Hepatocyte (in vitro differentiated cells): Measurements from ENCODE around the gene IL17RE. TPM values are rescaled to one million over a fixed set of nuclear protein-coding genes. Genes with fewer than 3 reads are reported as not detected.
"Not testable (repeated sequence)": the region's sequence is repeated elsewhere in the genome, so short reads cannot be mapped to it uniquely, and the experiment has no call there.

Experiments used
- DNase-seq: peaks from one replicate; pipeline ENCODE4 v3.0.0-alpha.2; 2016; ENCODE audit warnings: low spot score
- H2AFZ ChIP-seq: fragments of 200-600 bp; sonication (generic); 2 replicates; pipeline ENCODE4 v1.6.0; 2016; ENCODE audit warnings: antibody characterized with exemption, mild to moderate bottlenecking
- H3K27ac ChIP-seq: fragments of 200-600 bp; sonication (generic); 2 replicates; pipeline ENCODE4 v1.5.1; 2016; ENCODE audit warnings: mild to moderate bottlenecking
- H3K27me3 ChIP-seq: fragments of 200-600 bp; sonication (generic); 2 replicates; pipeline ENCODE4 v1.6.1; 2016
- H3K36me3 ChIP-seq: fragments of 200-600 bp; sonication (generic); replicated peaks from 2 replicates; pipeline ENCODE4 v1.5.1; 2016; ENCODE audit warnings: low read depth; ENCODE audit not compliant: insufficient read depth
- H3K4me1 ChIP-seq: fragments of 200-600 bp; sonication (generic); 2 replicates; pipeline ENCODE4 v1.5.1; 2016; ENCODE audit warnings: mild to moderate bottlenecking, moderate library complexity; ENCODE audit not compliant: insufficient read depth
- H3K4me2 ChIP-seq: fragments of 200-600 bp; sonication (generic); 2 replicates; pipeline ENCODE4 v1.6.0; 2016
- H3K4me3 ChIP-seq: fragments of 200-600 bp; sonication (generic); 2 replicates; pipeline ENCODE4 v1.5.1; 2016; ENCODE audit warnings: mild to moderate bottlenecking
- H3K79me2 ChIP-seq: fragments of 200-600 bp; sonication (generic); 2 replicates; pipeline ENCODE4 v1.6.0; 2017; ENCODE audit warnings: mild to moderate bottlenecking
- H3K9me2 ChIP-seq: fragments of 200-600 bp; sonication (generic); replicated peaks from 2 replicates; pipeline ENCODE4 v1.6.0; 2017; ENCODE audit warnings: mild to moderate bottlenecking; ENCODE audit not compliant: insufficient read depth
- H3K9me3 ChIP-seq: fragments of 200-600 bp; sonication (generic); 2 replicates; pipeline ENCODE4 v1.5.1; 2016; ENCODE audit warnings: low read depth, mild to moderate bottlenecking
- H4K20me1 ChIP-seq: fragments of 200-600 bp; sonication (generic); 2 replicates; pipeline ENCODE4 v1.6.0; 2016; ENCODE audit warnings: mild to moderate bottlenecking; ENCODE audit not compliant: insufficient read depth, poor library complexity, severe bottlenecking
- CTCF ChIP-seq: fragments of 200-600 bp; sonication (generic); IDR thresholded peaks from 2 replicates; pipeline ENCODE4 v1.5.1; 2016; ENCODE audit warnings: antibody characterized with exemption, mild to moderate bottlenecking; ENCODE audit not compliant: poor library complexity
- EZH2 ChIP-seq: fragments of 200-600 bp; sonication (generic); IDR thresholded peaks from 2 replicates; pipeline ENCODE4 v1.6.1; 2016; ENCODE audit warnings: antibody characterized with exemption, mild to moderate bottlenecking, borderline replicate concordance
- EZH2phosphoT487 ChIP-seq: fragments of 200-600 bp; sonication (generic); IDR thresholded peaks from one replicate; pipeline ENCODE4 v1.6.1; 2018; ENCODE audit warnings: antibody characterized with exemption, mild to moderate bottlenecking, low read depth, moderate library complexity; ENCODE audit not compliant: unreplicated experiment, severe bottlenecking
- WGBS: methylation state at CpG from one replicate; pipeline ENCODE4 v1.1.6; 2016; ENCODE audit warnings: low lambda C conversion rate; ENCODE audit errors: missing lambda C conversion rate; 5-methylcytosine and 5-hydroxymethylcytosine counted together
- polyA plus RNA-seq: library from polyadenylated mRNA; unstranded; fragments of >200 nt; fragmentation: Nextera tagmentation; extraction: Ambion mirVana; gene quantifications from 2 replicates; pipeline ENCODE4 v1.2.1, GENCODE V29; 2016
- total RNA-seq: library from RNA; depleted of rRNA; stranded (reverse); fragments of >200 nt; gene quantifications from 2 replicates; pipeline ENCODE4 v1.2.3, GENCODE V29; 2014

The IL17RE gene
- total and polyA plus RNA-seq, 2 experiments from 2014 or later, result 6.8 to 9.1 TPM

- Histone ChIP-seq H3K4me2 (peak overlapping the region; percentile 99), H3K9me3 (no peaks in the 10 kb centered on the region), H3K27ac (no peak overlapping the region), H3K79me2 (peaks cover 26% of the 10 kb centered on the region), H3K9me2 (no peaks in the 10 kb centered on the region), H3K4me3 (no peak overlapping the region), H3K36me3 (no peaks in the 10 kb centered on the region), H2AFZ (no peak overlapping the region), H3K27me3 (no peaks in the 10 kb centered on the region), H3K4me1 (peaks cover 29% of the 10 kb centered on the region), H4K20me1 (no peaks in the 10 kb centered on the region)
- 96% methylated on average over 5 of the region's 5 CpGs for WGBS
- TF ChIP-seq CTCF, result no peak
- no peak for TF ChIP-seq EZH2
- TF ChIP-seq EZH2phosphoT487, result no peak
- no peak for DNase-seq
Measured at GRCh38 chr3:9935966-9936510, 33.4 kb downstream of the IL17RE start.

GRCh38 chr3:9937486-9938238, 35.0 kb downstream of the IL17RE start:
- Histone ChIP-seq H3K27me3 (no peaks in the 10 kb centered on the region), H3K79me2 (peaks cover 26% of the 10 kb centered on the region), H3K9me2 (no peaks in the 10 kb centered on the region), H3K27ac (no peak overlapping the region), H3K36me3 (no peaks in the 10 kb centered on the region), H4K20me1 (no peaks in the 10 kb centered on the region), H2AFZ (no peak overlapping the region), H3K4me2 (no peak overlapping the region), H3K4me3 (no peak overlapping the region), H3K9me3 (no peaks in the 10 kb centered on the region), H3K4me1 (peaks cover 22% of the 10 kb centered on the region)
- 95% methylated on average over 11 of the region's 13 CpGs for WGBS
- DNase-seq, result no peak
- TF ChIP-seq EZH2 (no peak), EZH2phosphoT487 (no peak), CTCF (no peak)

- Histone ChIP-seq H3K79me2 (peaks cover 26% of the 10 kb centered on the region), H3K36me3 (no peaks in the 10 kb centered on the region), H3K27me3 (no peaks in the 10 kb centered on the region), H3K9me2 (no peaks in the 10 kb centered on the region), H3K27ac (no peak overlapping the region), H4K20me1 (no peaks in the 10 kb centered on the region), H2AFZ (no peak overlapping the region), H3K4me3 (no peak overlapping the region), H3K4me2 (no peak overlapping the region), H3K4me1 (peaks cover 15% of the 10 kb centered on the region), H3K9me3 (no peaks in the 10 kb centered on the region)
- DNase-seq, result no peak
- TF ChIP-seq EZH2phosphoT487 (no peak), EZH2 (no peak), CTCF (no peak)
- WGBS, result 95% methylated on average over 2 of the region's 2 CpGs
Measured at GRCh38 chr3:9938966-9939365, 36.3 kb downstream of the IL17RE start.

GRCh38 chr3:9939906-9940305, 37.3 kb downstream of the IL17RE start:
- H2AFZ ChIP-seq, H3K27me3 ChIP-seq, H3K4me1 ChIP-seq, H3K9me3 ChIP-seq, H3K27ac ChIP-seq, H4K20me1 ChIP-seq, H3K4me3 ChIP-seq, H3K9me2 ChIP-seq, H3K4me2 ChIP-seq, DNase-seq, H3K36me3 ChIP-seq: not testable (repeated sequence)
- H3K79me2 ChIP-seq, result peaks cover 18% of the 10 kb centered on the region
- WGBS, result 97% methylated on average over 23 of the region's 32 CpGs
